Esophagus muscularis mucosa (tissue), 4 donors: ENCODE data around the gene CCDC186. TPM values are rescaled to one million over a fixed set of nuclear protein-coding genes. Genes with fewer than 3 reads are reported as not detected.

Experiments used
- DNase-seq: peaks from one replicate; pipeline ENCODE4 v3.0.0-alpha.2; 2017; ENCODE audit errors: extremely low spot score
- H3K27ac ChIP-seq, 4 donors: fragments of 200-600 bp; sonication (generic); replicated peaks in 1 of 4; 1 replicate in 3 of 4; 2 replicates in 1 of 4; pipeline ENCODE4 v1.5.1; 2016 to 2019; ENCODE audit warnings: mild to moderate bottlenecking in 1 of 4
- H3K27me3 ChIP-seq, 4 donors: fragments of 200-600 bp; sonication (generic); one replicate each; pipeline versions ENCODE4 v1.5.1 to v1.6.0; 2016 to 2019
- H3K36me3 ChIP-seq, 4 donors: fragments of 200-600 bp; sonication (generic); one replicate each; pipeline ENCODE4 v1.5.1; 2016 to 2019
- H3K4me1 ChIP-seq, 4 donors: fragments of 200-600 bp; sonication (generic); one replicate each; pipeline ENCODE4 v1.5.1; 2016 to 2019
- H3K4me3 ChIP-seq, 4 donors: fragments of 200-600 bp; sonication (generic); 1 replicate in 2 of 4; 2 replicates in 2 of 4; pipeline ENCODE4 v1.5.1; 2016 to 2019; ENCODE audit warnings: mild to moderate bottlenecking in 4 of 4, moderate library complexity in 1 of 4
- H3K9me3 ChIP-seq, 4 donors: fragments of 200-600 bp; sonication (generic); 1 replicate in 3 of 4; 2 replicates in 1 of 4; pipeline ENCODE4 v1.5.1; 2016 to 2019
- CTCF ChIP-seq, 3 experiments: fragments of 200-600 bp in 2 of 3; fragments of 450-650 bp in 1 of 3; sonication (generic) in 2 of 3; IDR thresholded peaks; one replicate each; pipeline ENCODE4 v1.5.1; 2017 to 2019; ENCODE audit warnings: antibody characterized with exemption in 3 of 3, mild to moderate bottlenecking in 2 of 3, moderate library complexity in 1 of 3
- EP300 ChIP-seq: sonication (generic); formaldehyde crosslinking; IDR thresholded peaks from one replicate; pipeline ENCODE4 v1.6.1; 2017; ENCODE audit warnings: antibody characterized with exemption
- POLR2A ChIP-seq: fragments of 450-650 bp; IDR thresholded peaks from one replicate; pipeline ENCODE4 v1.6.1; 2017; ENCODE audit warnings: antibody characterized with exemption, moderate library complexity, mild to moderate bottlenecking, low read depth
- POLR2AphosphoS5 ChIP-seq, 2 donors: sonication (generic); formaldehyde crosslinking; IDR thresholded peaks; one replicate each; pipeline ENCODE4 v1.6.1; 2017; ENCODE audit warnings: antibody characterized with exemption in 2 of 2
- WGBS: methylation state at CpG from one replicate; pipeline ENCODE4 v1.1.5; 2018; 5-methylcytosine and 5-hydroxymethylcytosine counted together
- intact Hi-C: fragments of 100-400 bp; cut with DNase I; formaldehyde crosslinking; loops from one replicate; pipeline ENCODE4 v1.15.1; 2023
- total RNA-seq, 4 donors: library from RNA; depleted of rRNA; stranded (reverse); fragments of >200 nt; gene quantifications; one replicate each; pipeline versions ENCODE4 v1.1.0 to v1.2.1, GENCODE V29; 2016

CCDC186 gene
- total RNA-seq, 4 donors from 2014 or later = 13.8 to 25.7 (median 20.9) TPM

GRCh38 chr10:114131094-114131493 is 42.9 kb downstream of the CCDC186 start:
- Histone ChIP-seq H3K27ac (no peak overlapping the region), H3K4me1 (peaks cover 0 to 10% (median 8%) of the 10 kb centered on the region in 4 donors), H3K27me3 (no peaks in the 10 kb centered on the region), H3K9me3 (no peaks in the 10 kb centered on the region), H3K4me3 (no peak overlapping the region), H3K36me3 (peaks cover 41 to 99% (median 79%) of the 10 kb centered on the region in 4 donors)
- DNase-seq = no peak
- WGBS = 73% methylated on average over 3 of the region's 3 CpGs
- TF ChIP-seq CTCF (IDR thresholded peaks at IDR 0.05) (no peak), POLR2AphosphoS5 (IDR thresholded peaks at IDR 0.05) (no peak), POLR2A (no peak), EP300 (no peak)
- intact Hi-C loops = no loop called here

GRCh38 chr10:114121031-114121430 is 53.0 kb downstream of the CCDC186 start:
- no peaks in the 10 kb centered on the region for H3K9me3 ChIP-seq
- no peak for DNase-seq
- H3K27me3 ChIP-seq = no peaks in the 10 kb centered on the region
- no peaks in the 10 kb centered on the region for H3K4me1 ChIP-seq
- no peak overlapping the region for H3K4me3 ChIP-seq
- 97% methylated on average over 1 of the region's 1 CpG for WGBS
- intact Hi-C loops = no loop called here
- no peak overlapping the region for H3K27ac ChIP-seq
- TF ChIP-seq POLR2A (no peak), EP300 (no peak), POLR2AphosphoS5 (IDR thresholded peaks at IDR 0.05) (no peak), CTCF (IDR thresholded peaks at IDR 0.05) (no peak)
- H3K36me3 ChIP-seq = peaks cover 14 to 32% (median 19%) of the 10 kb centered on the region in 4 donors

- H3K4me3 ChIP-seq = no peak overlapping the region
- H3K9me3 ChIP-seq = no peaks in the 10 kb centered on the region
- H3K36me3 ChIP-seq = peaks cover 0 to 8% (median 2%) of the 10 kb centered on the region in 4 donors
- no peaks in the 10 kb centered on the region for H3K27me3 ChIP-seq
- intact Hi-C loops = no loop called here
- no peak overlapping the region for H3K27ac ChIP-seq
- TF ChIP-seq EP300 (no peak), CTCF (IDR thresholded peaks at IDR 0.05) (no peak), POLR2A (no peak), POLR2AphosphoS5 (IDR thresholded peaks at IDR 0.05) (no peak)
- no peaks in the 10 kb centered on the region for H3K4me1 ChIP-seq
- WGBS = 93% methylated on average over 2 of the region's 2 CpGs
- no peak for DNase-seq
Measured at GRCh38 chr10:114118514-114118913, 55.5 kb downstream of the CCDC186 start.

- H3K4me3 ChIP-seq = no peak overlapping the region
- no peaks in the 10 kb centered on the region for H3K27me3 ChIP-seq
- intact Hi-C loops = no loop called here
- WGBS = 90% methylated on average over 2 of the region's 2 CpGs
- H3K4me1 ChIP-seq = no peaks in the 10 kb centered on the region
- no peak overlapping the region for H3K27ac ChIP-seq
- H3K9me3 ChIP-seq = no peaks in the 10 kb centered on the region
- no peak for TF ChIP-seq EP300
- no peak for TF ChIP-seq CTCF (IDR thresholded peaks at IDR 0.05)
- no peak for TF ChIP-seq POLR2AphosphoS5 (IDR thresholded peaks at IDR 0.05)
- no peak for TF ChIP-seq POLR2A
- DNase-seq = no peak
- H3K36me3 ChIP-seq = peaks cover 0 to under 1% (median 0%) of the 10 kb centered on the region in 4 donors
Measured at GRCh38 chr10:114117728-114118127, 56.3 kb downstream of the CCDC186 start.
